Kidney (tissue), 14 donors: ENCODE results near the gene TMIE. TPM values are rescaled to one million over a fixed set of nuclear protein-coding genes. Genes with fewer than 3 reads are reported as not detected.
A peak's percentile ranks its signal among the peaks of the same experiment; 100 is the strongest.

Source experiments
- DNase-seq, 5 donors: peaks; one replicate each; pipeline ENCODE4 v3.0.0-alpha.2; 2013 to 2020
- FAIRE-seq: peaks from 2 replicates; lab custom pipeline; 2012; peaks lifted over from hg19 to GRCh38; lab: Jason Lieb, UNC
- H3K27ac ChIP-seq, 2 donors: one replicate each; pipeline ENCODE4 v1.7.0; 2013; ENCODE audit warnings: low read depth in 2 of 2, low read length in 2 of 2, inconsistent platforms in 1 of 2
- H3K27me3 ChIP-seq: one replicate; pipeline ENCODE4 v1.7.1; 2013; ENCODE audit warnings: low read length, inconsistent platforms; ENCODE audit not compliant: control insufficient read depth, insufficient read depth
- H3K36me3 ChIP-seq, 3 donors: one replicate each; pipeline versions ENCODE4 v1.7.0 to v1.7.1; 2013; ENCODE audit warnings: low read length in 3 of 3, control low read depth in 1 of 3, inconsistent platforms in 1 of 3; ENCODE audit not compliant: insufficient read depth in 3 of 3, control insufficient read depth in 2 of 3
- H3K4me1 ChIP-seq, 3 donors: one replicate each; pipeline versions ENCODE4 v1.7.0 to v1.7.1; 2013; ENCODE audit warnings: low read length in 3 of 3, inconsistent platforms in 1 of 3, low read depth in 1 of 3; ENCODE audit not compliant: control insufficient read depth in 2 of 3, insufficient read depth in 2 of 3
- H3K4me3 ChIP-seq, 3 donors: one replicate each; pipeline versions ENCODE4 v1.7.0 to v1.8.1; 2013; ENCODE audit warnings: low read length in 3 of 3, control low read depth in 1 of 3, inconsistent platforms in 1 of 3
- H3K9ac ChIP-seq, 3 donors: one replicate each; pipeline versions ENCODE4 v1.7.0 to v1.7.1; 2013; ENCODE audit warnings: low read length in 3 of 3, control low read depth in 1 of 3, inconsistent platforms in 1 of 3
- H3K9me3 ChIP-seq, 3 donors: one replicate each; pipeline versions ENCODE4 v1.7.0 to v1.7.1; 2013; ENCODE audit warnings: low read length in 3 of 3, control low read depth in 1 of 3, inconsistent platforms in 1 of 3; ENCODE audit not compliant: control insufficient read depth in 2 of 3, insufficient read depth in 1 of 3
- CTCF ChIP-seq: IDR thresholded peaks from 3 replicates; pipeline ENCODE4 v1.5.1; 2012; ENCODE audit warnings: mild to moderate bottlenecking, moderate library complexity, borderline replicate concordance; ENCODE audit not compliant: insufficient read depth; ENCODE audit errors: extremely low read depth
- intact Hi-C: fragments of 100-400 bp; cut with DNase I; formaldehyde crosslinking; loops from one replicate; pipeline ENCODE4 v1.11.1; 2022
- polyA plus RNA-seq: library from polyadenylated mRNA; stranded (reverse); fragments of 350-450 nt; fragmentation: Illumina TruSeq; extraction: RNeasy Lipid Tissue Mini Kit (QIAGEN cat#74804); gene quantifications from one replicate; pipeline ENCODE4 v1.2.3, GENCODE V29; 2014; ENCODE audit warnings: low read depth, low replicate concordance; ENCODE audit not compliant: insufficient read depth
- total RNA-seq: library from RNA; stranded (reverse); fragmentation: NEBNext Ultra II Directional; extraction: Animal tissue kit (Norgen Biotek cat#: 25700); gene quantifications from one replicate; pipeline ENCODE4 v1.2.1, GENCODE V29; 2021
- donor health status: control.
- donor health status: control.
- donor health status: control.
- donor health status: control.
- donor health status: control.
- donor health status: DM: yes; HTN: yes; CAD: no.
- donor health status: Normal renal cell carcinoma (clear cell type).

TMIE gene
- total and polyA plus RNA-seq, 2 donors from 2014 or later: 0.79 to 1.3 TPM

GRCh38 chr3:46693038-46693891 is 7.9 kb upstream of the TMIE start, which contains the start of gene ALS2CL:
Gene ALS2CL (minus strand): TSS chr3:46693679. CDS start chr3:46689440, 4,239 bp downstream.
- no peaks in the 10 kb centered on the region for H3K27me3 ChIP-seq
- FAIRE-seq (no peak), DNase-seq (peak; percentile 63 to 90 (median 65))
- peaks cover 0 to 48% (median 2%) of the 10 kb centered on the region in 3 donors for H3K4me1 ChIP-seq
- peak within 1 kb of the TSS; percentile 50 to 81 (median 78) for H3K4me3 ChIP-seq
- peak within 1 kb of the TSS in 2 of 3 donors; percentile 74 to 88 for H3K9ac ChIP-seq
- no peak for TF ChIP-seq CTCF
- H3K9me3 ChIP-seq: no peaks in the 10 kb centered on the region
- H3K27ac ChIP-seq: peak within 1 kb of the TSS; percentile 83 to 87
- intact Hi-C loops: no loop called here
- no peaks in the 10 kb centered on the region for H3K36me3 ChIP-seq

- peak in 4 of 5 donors; percentile 39 to 89 (median 62) for DNase-seq
- no peak for TF ChIP-seq CTCF
- peaks cover 0 to 48% (median 2%) of the 10 kb centered on the region in 3 donors for H3K4me1 ChIP-seq
- no peaks in the 10 kb centered on the region for H3K9me3 ChIP-seq
- no peaks in the 10 kb centered on the region for H3K36me3 ChIP-seq
- H3K4me3 ChIP-seq: peak overlapping the region in 1 of 3 donors; percentile 50
- intact Hi-C loops: no loop called here
- H3K27me3 ChIP-seq: no peaks in the 10 kb centered on the region
- peak overlapping the region; percentile 59 to 73 for H3K27ac ChIP-seq
- peak overlapping the region in 1 of 3 donors; percentile 38 for H3K9ac ChIP-seq
- no peak for FAIRE-seq
Measured at GRCh38 chr3:46693892-46694226, 7.3 kb upstream of the TMIE start.

- DNase-seq (no peak), FAIRE-seq (no peak)
- no peaks in the 10 kb centered on the region for H3K27me3 ChIP-seq
- no peak overlapping the region for H3K9ac ChIP-seq
- peaks cover 0 to 48% (median 2%) of the 10 kb centered on the region in 3 donors for H3K4me1 ChIP-seq
- no peaks in the 10 kb centered on the region for H3K9me3 ChIP-seq
- intact Hi-C loops: no loop called here
- H3K4me3 ChIP-seq: no peak overlapping the region
- no peaks in the 10 kb centered on the region for H3K36me3 ChIP-seq
- H3K27ac ChIP-seq: no peak overlapping the region
- no peak for TF ChIP-seq CTCF
Measured at GRCh38 chr3:46694520-46694919, 6.7 kb upstream of the TMIE start.
